GM06990 (cell line): ENCODE data around the gene VPS11.
A peak's percentile ranks its signal among the peaks of the same experiment; 100 is the strongest.

Experiments used
- DNase-seq: peaks from one replicate; pipeline ENCODE4 v3.0.0-alpha.2; 2011; ENCODE audit not compliant: insufficient read length; ENCODE audit errors: extremely low read depth
- H3K27me3 ChIP-seq: replicated peaks from 2 replicates; pipeline ENCODE4 v1.6.0; 2011; ENCODE audit warnings: low read length; ENCODE audit not compliant: control insufficient read depth, insufficient read depth
- H3K36me3 ChIP-seq: 2 replicates; pipeline ENCODE4 v1.5.1; 2011; ENCODE audit warnings: low read length; ENCODE audit not compliant: control insufficient read depth, insufficient read depth
- H3K4me3 ChIP-seq: replicated peaks from 2 replicates; pipeline ENCODE4 v1.5.1; 2011; ENCODE audit warnings: low read depth, mild to moderate bottlenecking, control low read depth, low read length
- TF ChIP-seq, protein P1 (sequence below): IDR thresholded peaks from 2 replicates; pipeline ENCODE4 v1.5.1; 2011; ENCODE audit warnings: low read length, control low read depth, mild to moderate bottlenecking, inconsistent platforms; ENCODE audit not compliant: insufficient read depth, poor library complexity, severe bottlenecking

The VPS11 gene

DNA sequence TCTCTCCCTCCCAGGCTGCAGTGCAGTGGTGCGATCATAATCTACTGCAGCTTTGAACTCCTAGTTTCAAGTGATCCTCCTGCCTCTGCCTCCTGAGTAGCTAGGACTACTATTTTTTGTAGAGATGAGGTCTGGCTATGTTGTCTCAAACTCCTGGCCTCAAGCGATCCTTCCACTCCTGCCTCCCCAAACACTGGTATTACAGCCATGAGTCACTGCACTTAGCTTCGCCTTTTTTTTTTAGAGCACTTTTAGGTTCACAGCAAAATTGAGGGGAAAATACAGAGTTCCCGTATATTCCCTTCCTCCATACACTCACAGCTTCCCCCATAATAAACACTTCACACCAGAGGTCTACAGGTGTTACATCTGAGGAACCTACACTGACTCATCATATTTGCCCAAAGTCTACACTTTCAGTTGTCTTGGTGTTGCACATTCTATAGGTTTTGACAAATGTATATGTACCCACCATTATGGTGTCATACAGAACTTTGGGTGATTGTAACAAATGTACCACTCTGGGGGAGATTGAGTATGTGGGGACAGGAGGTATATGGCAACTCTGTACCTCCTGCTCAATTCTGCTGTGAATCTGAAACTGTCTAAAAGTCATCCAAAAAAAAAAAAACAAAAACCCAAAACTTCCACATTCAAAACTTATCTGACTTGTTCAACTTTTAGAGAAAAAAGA, 25.6 kb upstream of the VPS11 start:
- TF ChIP-seq, protein P1, sequence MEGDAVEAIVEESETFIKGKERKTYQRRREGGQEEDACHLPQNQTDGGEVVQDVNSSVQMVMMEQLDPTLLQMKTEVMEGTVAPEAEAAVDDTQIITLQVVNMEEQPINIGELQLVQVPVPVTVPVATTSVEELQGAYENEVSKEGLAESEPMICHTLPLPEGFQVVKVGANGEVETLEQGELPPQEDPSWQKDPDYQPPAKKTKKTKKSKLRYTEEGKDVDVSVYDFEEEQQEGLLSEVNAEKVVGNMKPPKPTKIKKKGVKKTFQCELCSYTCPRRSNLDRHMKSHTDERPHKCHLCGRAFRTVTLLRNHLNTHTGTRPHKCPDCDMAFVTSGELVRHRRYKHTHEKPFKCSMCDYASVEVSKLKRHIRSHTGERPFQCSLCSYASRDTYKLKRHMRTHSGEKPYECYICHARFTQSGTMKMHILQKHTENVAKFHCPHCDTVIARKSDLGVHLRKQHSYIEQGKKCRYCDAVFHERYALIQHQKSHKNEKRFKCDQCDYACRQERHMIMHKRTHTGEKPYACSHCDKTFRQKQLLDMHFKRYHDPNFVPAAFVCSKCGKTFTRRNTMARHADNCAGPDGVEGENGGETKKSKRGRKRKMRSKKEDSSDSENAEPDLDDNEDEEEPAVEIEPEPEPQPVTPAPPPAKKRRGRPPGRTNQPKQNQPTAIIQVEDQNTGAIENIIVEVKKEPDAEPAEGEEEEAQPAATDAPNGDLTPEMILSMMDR = no peak
- DNase-seq = no peak
- Histone ChIP-seq H3K4me3 (no peak overlapping the region), H3K36me3 (peaks cover 20% of the 10 kb centered on the region), H3K27me3 (no peaks in the 10 kb centered on the region)

DNA sequence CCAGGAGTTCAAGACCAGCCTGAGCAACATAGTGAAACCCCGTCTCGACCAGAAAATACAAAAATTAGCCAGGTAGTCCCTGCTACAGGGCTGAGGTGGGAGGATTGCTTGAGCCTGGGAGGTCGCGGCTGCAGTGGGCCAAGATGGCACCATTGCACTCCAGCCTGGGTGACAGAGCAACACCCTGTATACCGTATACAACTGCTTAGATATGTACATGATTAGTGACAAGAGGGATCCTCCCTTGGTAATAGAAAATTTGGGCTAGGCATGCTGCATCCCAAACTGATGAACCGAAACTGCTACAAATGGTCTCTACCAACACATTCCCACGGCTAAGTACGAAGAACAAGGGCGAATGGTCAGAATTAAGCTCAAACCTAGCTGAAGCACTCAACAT, 24.7 kb upstream of the VPS11 start:
- no peak for DNase-seq
- Histone ChIP-seq H3K36me3 (peaks cover 27% of the 10 kb centered on the region), H3K27me3 (no peaks in the 10 kb centered on the region), H3K4me3 (no peak overlapping the region)
- TF ChIP-seq, protein P1 = no peak

DNA sequence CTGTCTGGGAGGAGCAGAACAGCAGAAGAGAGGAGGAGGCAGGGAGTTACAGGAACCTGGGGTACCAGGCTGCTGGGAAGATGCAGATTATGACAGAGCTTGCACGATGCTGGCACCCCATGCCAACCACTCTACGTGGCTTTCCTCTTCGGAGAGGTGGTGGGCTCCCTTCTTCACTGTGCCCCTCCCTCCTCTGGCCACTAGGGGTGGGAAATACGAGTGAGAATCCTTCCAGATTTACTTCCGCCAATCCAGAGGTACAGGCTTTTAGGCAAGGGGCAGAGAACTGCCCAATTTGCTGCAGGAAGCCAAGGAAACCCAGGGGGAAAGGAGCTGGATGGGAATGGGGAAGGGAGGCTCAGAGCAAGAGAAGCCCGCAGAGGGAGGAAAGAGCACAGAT, 22.9 kb upstream of the VPS11 start:
- peaks cover 44% of the 10 kb centered on the region for H3K36me3 ChIP-seq

DNA sequence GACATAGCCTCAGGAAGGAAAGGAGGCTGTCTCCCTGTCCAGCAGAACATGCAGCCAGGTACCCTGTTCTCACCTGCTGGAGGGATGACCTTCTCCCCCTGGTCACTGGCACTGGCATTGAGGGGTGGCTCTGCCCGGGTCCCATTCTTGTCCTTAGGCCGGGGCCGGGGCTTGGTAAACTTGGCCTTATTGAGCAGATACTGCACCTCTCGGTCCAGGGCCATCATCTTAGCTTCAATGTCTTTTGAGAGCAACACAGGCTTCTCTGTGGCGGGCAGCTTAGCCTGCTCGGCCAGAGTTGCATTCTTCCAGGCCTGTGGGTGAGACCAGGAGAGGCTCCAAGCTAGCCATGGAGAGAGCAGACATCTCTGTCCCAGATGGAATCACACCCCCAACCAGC, 21.1 kb upstream of the VPS11 start:
- peaks cover 53% of the 10 kb centered on the region for H3K36me3 ChIP-seq
- TF ChIP-seq, protein P1 = no peak
- no peak for DNase-seq
- H3K27me3 ChIP-seq = no peaks in the 10 kb centered on the region
- no peak overlapping the region for H3K4me3 ChIP-seq

More for the DNA sequence above, 22.9 kb upstream of the VPS11 start:
- no peak for DNase-seq
- no peak overlapping the region for H3K4me3 ChIP-seq
- TF ChIP-seq, protein P1 = peak; percentile 15
- H3K27me3 ChIP-seq = no peaks in the 10 kb centered on the region

DNA sequence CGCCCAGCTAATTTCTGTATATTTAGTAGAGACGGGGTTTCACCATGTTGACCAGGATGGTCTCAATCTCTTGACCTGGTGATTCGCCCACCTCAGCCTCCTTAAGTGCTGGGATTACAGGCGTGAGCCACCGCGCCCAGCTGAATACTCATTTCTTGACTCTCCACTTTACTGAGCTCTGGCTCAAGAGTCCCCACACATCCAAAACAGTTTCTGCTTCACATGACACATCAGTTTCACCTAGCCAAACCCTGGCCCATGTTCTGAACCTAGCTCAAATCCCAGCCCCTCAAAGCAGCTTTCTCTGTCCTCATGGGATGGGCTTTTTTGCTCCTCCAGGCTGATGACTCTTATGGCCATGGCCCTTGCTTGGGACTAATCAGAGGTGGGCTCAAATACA, 20.4 kb upstream of the VPS11 start:
- H3K27me3 ChIP-seq = no peaks in the 10 kb centered on the region
- no peak for DNase-seq
- H3K4me3 ChIP-seq = no peak overlapping the region
- H3K36me3 ChIP-seq = peaks cover 61% of the 10 kb centered on the region
- TF ChIP-seq, protein P1 = no peak

DNA sequence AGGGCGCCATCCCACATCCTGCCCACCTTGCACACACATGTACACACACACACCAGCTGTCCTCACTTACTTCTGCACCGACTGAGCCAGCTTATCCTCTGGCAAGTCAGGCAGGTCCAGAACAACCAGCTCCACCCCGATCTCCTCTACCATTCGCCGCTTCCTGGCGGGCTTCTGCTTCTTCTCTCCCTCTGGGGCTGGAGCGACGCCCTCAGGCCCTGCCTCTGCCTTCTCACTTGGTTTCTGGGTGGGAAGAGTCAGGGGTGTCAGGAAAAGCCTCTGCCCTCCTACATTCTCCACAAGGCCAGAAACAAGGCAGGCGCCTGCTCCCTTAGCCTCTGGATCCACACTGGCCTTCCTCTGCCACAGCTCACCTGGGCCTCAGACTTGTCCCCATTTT, 19.0 kb upstream of the VPS11 start:
- TF ChIP-seq, protein P1 = no peak
- H3K27me3 ChIP-seq = no peaks in the 10 kb centered on the region
- H3K4me3 ChIP-seq = no peak overlapping the region
- DNase-seq = no peak
- H3K36me3 ChIP-seq = peaks cover 66% of the 10 kb centered on the region
